ENCODE data around the gene CLCN3. TPM values are rescaled to one million over a fixed set of nuclear protein-coding genes. Genes with fewer than 3 reads are reported as not detected.
"Not testable (repeated sequence)": the region's sequence is repeated elsewhere in the genome, so short reads cannot be mapped to it uniquely, and the experiment has no call there.

CLCN3 gene
- total RNA-seq, 1 experiment from 2014 or later, result 21.7 TPM

DNA sequence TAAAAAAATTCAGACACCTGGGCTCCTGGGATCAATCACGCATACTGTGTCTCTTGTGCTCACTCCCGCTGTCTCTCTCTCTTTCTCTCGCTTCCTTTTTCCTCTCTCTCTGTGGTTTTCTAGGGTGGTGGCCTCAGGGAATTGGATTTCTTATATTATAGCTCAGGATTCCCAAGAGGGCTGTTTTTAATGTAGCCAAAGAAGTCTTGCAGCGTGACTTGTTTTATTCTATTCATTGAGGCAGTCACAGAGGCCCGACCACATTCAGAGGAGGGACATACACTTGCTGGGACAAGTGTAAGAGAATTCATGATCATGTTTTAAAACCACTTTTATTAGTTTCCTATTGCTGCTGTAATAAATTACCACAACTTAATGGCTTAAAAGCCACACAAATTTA is 78.0 kb downstream of the CLCN3 start:
- DNase-seq (ENCODE audit: low read depth), result no peak

- DNase-seq (ENCODE audit: low read depth), result no peak
Observed at GRCh38 chr4:169707958-169708643, 87.7 kb downstream of the CLCN3 start.

DNA sequence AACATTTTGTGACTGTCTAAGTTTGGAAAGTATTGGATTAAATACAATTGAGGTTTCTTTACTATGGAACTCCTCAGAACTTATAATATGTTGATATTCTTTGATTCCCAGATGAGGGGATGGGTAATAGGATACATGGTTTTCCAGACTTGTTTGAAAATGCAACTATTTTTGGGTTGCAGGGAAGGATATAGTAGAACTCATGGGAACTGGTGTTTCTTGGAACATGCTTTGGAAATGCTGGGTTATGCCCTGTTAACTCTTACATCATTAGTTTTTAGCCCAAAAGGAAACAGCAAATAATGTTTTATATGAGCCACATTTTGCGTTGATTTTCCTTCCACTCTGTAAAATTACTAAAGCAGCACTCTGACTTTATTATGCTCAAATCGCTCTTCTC is 95.4 kb downstream of the CLCN3 start:
- no peak for DNase-seq (ENCODE audit: low read depth)

DNA sequence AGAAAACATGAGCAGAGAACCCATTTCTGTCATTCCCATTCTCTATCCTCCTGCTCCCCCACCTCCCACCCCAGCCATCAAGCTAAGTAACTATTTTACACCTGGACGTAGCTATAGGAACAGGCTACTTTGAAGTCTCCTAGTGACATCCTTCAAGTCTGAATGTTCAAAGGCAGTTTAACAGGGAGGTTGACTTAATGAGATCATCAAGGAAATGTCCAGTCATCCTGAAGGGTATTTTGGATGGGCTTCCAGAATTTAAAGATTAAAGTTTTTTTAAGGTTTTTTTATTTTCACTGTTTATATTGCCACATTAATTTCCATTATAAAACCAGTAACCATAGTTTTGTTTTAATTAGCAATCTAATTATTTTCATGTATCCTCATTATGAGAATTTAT is 96.3 kb downstream of the CLCN3 start:
- DNase-seq (ENCODE audit: low read depth), result no peak

DNA sequence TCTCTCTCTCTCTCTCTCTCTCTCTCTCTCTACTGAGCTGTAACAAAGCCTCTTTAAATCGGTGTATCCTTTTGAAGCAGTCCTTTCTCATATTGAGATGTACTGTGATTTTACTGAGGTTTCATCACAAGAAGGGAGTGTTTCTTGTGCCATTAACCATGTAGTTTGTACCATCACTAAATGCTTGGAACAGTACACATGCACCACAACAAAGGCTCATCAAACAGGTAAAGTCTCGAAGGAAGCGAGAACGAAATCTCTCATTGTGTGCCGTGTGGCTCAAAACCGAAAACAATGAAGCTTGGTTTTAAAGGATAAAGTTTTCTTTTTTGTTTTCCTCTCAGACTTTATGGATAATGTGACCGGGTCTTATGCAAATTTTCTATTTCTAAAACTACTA is 100.2 kb downstream of the CLCN3 start:
- no peak for DNase-seq (ENCODE audit: low read depth)

DNA sequence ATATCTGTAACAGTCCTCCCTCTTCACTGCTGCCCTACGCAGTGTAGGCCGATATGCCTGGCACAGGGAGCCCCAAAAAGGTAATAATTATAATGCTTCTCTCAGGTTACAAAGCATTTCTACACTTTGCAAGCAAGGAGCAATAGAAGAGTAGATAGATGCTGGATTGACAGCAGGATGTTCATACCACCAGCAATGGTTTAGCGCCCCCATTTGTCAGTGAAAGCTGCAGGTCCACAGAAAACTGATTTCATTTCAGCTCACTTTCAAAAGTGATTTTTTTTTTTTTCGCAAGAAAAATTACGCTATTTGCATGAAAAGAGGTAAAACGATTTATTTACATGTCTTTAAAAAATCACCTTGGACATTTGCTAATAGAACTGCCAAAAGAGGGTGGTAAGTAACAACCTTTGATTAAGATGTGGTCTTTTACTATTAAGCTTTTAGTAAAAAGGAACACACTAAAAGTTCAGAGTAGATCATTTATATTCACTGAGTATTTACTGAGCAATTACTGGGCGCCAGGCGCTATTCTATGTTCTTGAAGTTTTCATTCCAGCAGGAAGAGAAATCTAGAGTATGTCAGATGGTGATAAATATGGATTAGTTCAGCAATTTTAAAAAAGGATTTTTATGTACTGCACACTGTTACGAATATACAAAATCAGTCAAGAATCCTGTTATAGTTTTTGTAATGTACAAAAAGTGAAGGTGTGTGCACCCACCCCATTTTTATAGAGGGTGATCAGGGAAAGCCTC is 103.0 kb downstream of the CLCN3 start:
- peak; percentile 7 for DNase-seq (ENCODE audit: low read depth)

DNA sequence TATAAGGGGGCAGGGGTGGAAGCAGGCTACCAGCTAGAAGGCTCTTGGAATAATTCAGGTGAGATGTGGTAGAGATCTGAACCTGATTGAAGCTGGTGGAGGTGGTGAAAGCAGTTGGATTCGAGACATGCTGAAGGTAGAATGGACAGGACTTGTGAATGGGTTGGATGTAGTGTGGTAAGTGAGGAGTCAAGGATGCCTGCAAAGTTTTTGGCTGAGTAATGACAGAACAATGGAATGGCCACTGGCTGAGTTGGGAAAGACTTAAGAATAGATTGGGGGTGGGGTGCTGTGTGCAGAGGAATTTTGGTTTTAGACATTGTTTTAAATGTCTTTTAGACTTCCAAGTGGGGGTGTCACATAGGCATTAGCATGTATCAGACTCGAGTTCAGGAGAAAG is 103.9 kb downstream of the CLCN3 start:
- peak; percentile 0 for DNase-seq (ENCODE audit: low read depth)

GRCh38 chr4:169727616-169728015 is 107.2 kb downstream of the CLCN3 start:
- no peak for DNase-seq (ENCODE audit: low read depth)

- DNase-seq (ENCODE audit: low read depth), result no peak
Observed at GRCh38 chr4:169730564-169730963, 110.2 kb downstream of the CLCN3 start.

- not testable (repeated sequence) for DNase-seq (ENCODE audit: low read depth)
Observed at GRCh38 chr4:169738604-169739003, 118.2 kb downstream of the CLCN3 start.

DNA sequence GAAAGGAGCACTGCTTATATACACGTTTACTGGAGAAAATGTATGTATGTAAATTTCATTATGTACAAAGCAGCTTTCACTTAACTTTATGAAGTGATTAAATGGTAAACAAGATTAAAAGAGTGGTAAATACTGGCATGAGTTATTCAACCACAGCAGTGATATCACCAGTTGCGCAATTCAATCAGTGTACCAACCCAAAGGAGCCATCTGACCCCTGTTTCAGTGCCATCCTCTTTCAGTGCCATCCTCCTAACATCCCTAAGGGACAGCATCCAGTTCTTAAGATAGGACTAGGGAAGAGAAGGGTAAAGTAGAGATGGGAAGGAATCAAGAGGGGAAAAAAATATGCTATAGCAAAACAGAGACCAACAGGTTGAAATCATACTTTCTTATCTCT is 121.2 kb downstream of the CLCN3 start:
- DNase-seq (ENCODE audit: low read depth), result no peak

DNA sequence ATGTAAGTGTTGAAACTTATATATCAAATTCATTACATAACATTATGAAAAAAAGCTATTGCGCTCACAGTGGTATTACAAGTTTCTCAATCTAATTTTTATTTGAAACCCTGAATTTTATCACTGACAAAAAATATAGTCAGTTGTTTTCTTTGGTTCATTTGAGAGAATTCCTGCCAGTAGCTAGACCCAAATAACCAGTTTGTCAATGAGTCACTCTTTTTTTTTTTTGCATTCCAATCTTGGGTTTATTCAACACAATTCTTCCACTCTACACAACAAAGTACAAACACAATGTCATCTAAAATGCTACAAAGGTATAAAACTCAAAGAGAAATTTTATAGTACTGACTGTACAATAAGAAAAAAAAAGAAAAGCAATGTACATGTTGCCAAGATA is 124.2 kb downstream of the CLCN3 start:
- no peak for DNase-seq (ENCODE audit: low read depth)

DNA sequence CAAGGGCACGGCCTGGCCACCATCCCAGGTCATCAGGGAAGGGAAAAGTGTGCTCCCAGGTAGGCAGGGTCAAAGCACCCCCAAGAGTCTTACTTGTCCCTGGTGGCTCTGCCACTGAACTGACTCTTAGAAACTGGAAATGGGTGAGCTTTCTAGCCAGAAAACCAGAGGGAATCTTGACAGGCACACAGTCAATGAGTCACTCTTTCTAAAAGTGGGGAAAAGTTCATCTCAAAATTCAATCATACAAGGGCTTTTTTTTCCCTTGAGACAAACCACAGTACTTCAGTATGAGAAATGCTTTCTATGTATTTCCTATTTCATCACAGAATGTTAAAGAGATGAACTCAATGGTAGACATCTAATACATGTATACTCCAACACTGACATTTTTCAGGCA is 124.9 kb downstream of the CLCN3 start:
- peak; percentile 42 for DNase-seq (ENCODE audit: low read depth)

- DNase-seq (ENCODE audit: low read depth), result no peak
Observed at GRCh38 chr4:169756971-169757574, 136.7 kb downstream of the CLCN3 start.

DNA sequence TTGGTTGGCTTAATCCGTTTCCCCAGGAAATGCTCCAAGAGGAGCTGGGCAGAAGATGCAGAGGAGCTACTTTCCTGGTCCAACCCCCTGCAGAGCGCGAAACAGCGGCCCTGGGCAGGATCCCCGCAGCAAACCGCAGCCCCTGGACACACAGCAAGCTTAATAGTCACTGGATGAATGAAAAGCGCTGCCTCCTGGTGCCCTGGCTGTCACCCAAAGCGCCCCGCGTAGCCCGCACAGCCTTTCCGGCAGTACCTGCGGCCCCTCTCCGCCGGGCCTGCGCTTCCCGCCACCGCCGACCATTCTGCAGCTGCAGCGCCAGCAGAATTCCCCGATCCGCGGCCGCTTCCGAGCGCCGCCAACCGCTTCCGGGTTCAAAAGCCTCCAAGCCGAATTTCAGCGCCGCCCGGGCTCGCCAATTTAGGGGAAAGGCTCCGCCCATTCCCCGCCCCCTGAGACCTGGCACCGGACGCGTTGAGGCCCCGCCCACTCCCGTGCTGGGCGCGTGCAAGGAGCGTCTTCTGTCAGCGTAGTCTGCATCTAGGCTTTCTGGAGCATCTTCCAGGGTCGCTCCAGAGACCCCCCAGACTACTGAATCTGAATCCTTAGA is 137.3 kb downstream of the CLCN3 start, which contains the start of gene HPF1:
TSS of gene HPF1 (minus strand) at position 370 of the 610 bp plus-strand sequence. CDS start at position 303, 67 bp downstream.
- DNase-seq (ENCODE audit: low read depth), result peak; percentile 84

- DNase-seq (ENCODE audit: low read depth), result no peak
Observed at GRCh38 chr4:169758401-169758962, 138.1 kb downstream of the CLCN3 start.

DNA sequence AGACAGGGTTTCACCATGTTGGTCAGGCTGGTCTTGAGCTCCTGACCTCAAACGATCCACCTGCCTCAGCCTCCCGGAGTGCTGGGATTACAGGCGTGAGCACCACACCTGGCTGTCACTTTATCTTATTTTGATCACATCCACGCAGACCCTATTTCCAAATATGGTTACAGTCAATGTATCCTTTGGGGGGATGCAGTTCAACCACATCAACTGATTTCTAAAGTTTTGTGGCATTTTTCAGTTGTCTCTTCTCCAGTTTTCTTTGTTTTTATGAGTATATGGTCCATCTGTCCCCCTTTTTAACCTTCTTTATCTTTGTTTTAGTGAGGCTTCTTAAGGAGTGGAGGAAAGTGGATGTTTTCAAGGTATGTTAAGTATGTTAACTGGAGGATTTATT is 141.5 kb downstream of the CLCN3 start:
- no peak for DNase-seq (ENCODE audit: low read depth)

GRCh38 chr4:169765835-169766234 is 145.5 kb downstream of the CLCN3 start:
- DNase-seq (ENCODE audit: low read depth), result peak; percentile 67

GRCh38 chr4:169766741-169767140 is 146.4 kb downstream of the CLCN3 start:
- DNase-seq (ENCODE audit: low read depth), result no peak

- DNase-seq (ENCODE audit: low read depth), result no peak
Observed at GRCh38 chr4:169768385-169768784, 148.0 kb downstream of the CLCN3 start.

DNA sequence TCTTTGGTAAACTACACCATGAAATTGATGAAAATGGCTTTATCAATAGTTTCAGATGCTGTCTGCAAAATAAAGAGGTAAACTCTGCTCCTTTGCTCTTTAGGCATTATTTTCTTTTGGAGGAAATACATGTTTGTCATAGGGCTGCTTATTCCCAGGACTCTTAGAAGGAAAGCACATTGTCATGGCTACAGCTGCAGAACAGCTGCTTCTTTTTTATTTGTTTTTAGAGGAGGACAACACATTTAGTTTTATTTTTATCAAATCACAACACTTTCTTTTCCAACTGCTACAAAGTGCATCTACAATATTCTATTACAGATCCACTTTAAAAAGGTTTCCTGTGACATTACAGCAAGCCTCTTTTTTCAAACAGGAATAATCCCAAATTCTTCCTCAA is 150.0 kb downstream of the CLCN3 start:
- no peak for DNase-seq (ENCODE audit: low read depth)

GRCh38 chr4:169771556-169772080 is 151.2 kb downstream of the CLCN3 start:
- not testable (repeated sequence) for DNase-seq (ENCODE audit: low read depth)

Measured in RPMI7951 (cell line).